Endothelial cell of umbilical vein (primary cell): ENCODE data around the gene IFNG-AS1. TPM values are rescaled to one million over a fixed set of nuclear protein-coding genes. Genes with fewer than 3 reads are reported as not detected.

Experiments used
- BruUV-seq: library from RNA; stranded (reverse); fragments of 400-500 nt; replicated peaks from 2 replicates; lab custom pipeline; 2021; lab: Mats Ljungman, UMichigan
- CTCF ChIA-PET: fragments of 300-600, 350-600 bp; sonication (Branson Sonifier 250); formaldehyde crosslinking; loops from one replicate; lab custom pipeline; 2021; ENCODE audit warnings: antibody characterized with exemption, inconsistent platforms; lab: Charles Lee
- POLR2A ChIA-PET: fragments of 300-600, 350-600 bp; sonication (Branson Sonifier 250); formaldehyde crosslinking; loops from one replicate; lab custom pipeline; 2021; ENCODE audit warnings: antibody characterized with exemption, inconsistent platforms; lab: Charles Lee
- DNase-seq: peaks from one replicate; pipeline ENCODE4 v3.0.0-alpha.2; 2011; ENCODE audit warnings: low read depth, low spot score
- FAIRE-seq: peaks from 2 replicates; lab custom pipeline; 2011; peaks lifted over from hg19 to GRCh38; lab: Jason Lieb, UNC
- H2AFZ ChIP-seq: 2 replicates; pipeline ENCODE4 v1.6.0; 2012; ENCODE audit warnings: low read depth, low read length, control low read depth, inconsistent platforms
- H3K27ac ChIP-seq: 2 replicates; pipeline ENCODE4 v1.5.1; 2011; ENCODE audit warnings: low read depth, mild to moderate bottlenecking, control low read depth, low read length, moderate library complexity; ENCODE audit not compliant: insufficient read depth
- H3K27me3 ChIP-seq, 2 experiments: 2 replicates each; pipeline versions ENCODE4 v1.6.0 to v1.6.1; 2011; ENCODE audit warnings: low read length in 2 of 2, mixed read lengths in 1 of 2; ENCODE audit not compliant: control insufficient read depth in 2 of 2, insufficient read depth in 2 of 2
- H3K36me3 ChIP-seq, 2 experiments: 2 replicates in 1 of 2; 3 replicates in 1 of 2; pipeline ENCODE4 v1.5.1; 2011; ENCODE audit warnings: low read length in 2 of 2, mild to moderate bottlenecking in 1 of 2, moderate library complexity in 1 of 2; ENCODE audit not compliant: control insufficient read depth in 2 of 2, insufficient read depth in 2 of 2; ENCODE audit errors: extremely low read depth in 1 of 2
- H3K4me1 ChIP-seq: 3 replicates; pipeline ENCODE4 v1.5.1; 2011; ENCODE audit warnings: mild to moderate bottlenecking, low read length; ENCODE audit not compliant: control insufficient read depth, insufficient read depth; ENCODE audit errors: extremely low read depth
- H3K4me2 ChIP-seq: 2 replicates; pipeline ENCODE4 v1.6.1; 2011; ENCODE audit warnings: low read length, control low read depth, mixed read lengths; ENCODE audit not compliant: insufficient read depth
- H3K4me3 ChIP-seq, 3 experiments: fragments of 200-600 bp in 1 of 3; sonication (generic), shearing (Covaris generic) in 1 of 3; replicated peaks in 1 of 3; 2 replicates each; pipeline ENCODE4 v1.5.1; 2011 to 2016; ENCODE audit warnings: control low read depth in 3 of 3, low read length in 3 of 3, mild to moderate bottlenecking in 2 of 3, inconsistent platforms in 1 of 3, low read depth in 1 of 3, moderate library complexity in 1 of 3; ENCODE audit not compliant: insufficient read depth in 1 of 3
- H3K79me2 ChIP-seq: 2 replicates; pipeline ENCODE4 v1.6.0; 2012; ENCODE audit warnings: low read length, inconsistent platforms; ENCODE audit not compliant: control insufficient read depth, insufficient read depth
- H3K9ac ChIP-seq: replicated peaks from 2 replicates; pipeline ENCODE3; 2011; ENCODE audit warnings: low read length, control low read depth; ENCODE audit not compliant: insufficient read depth; ENCODE audit errors: extremely low read depth
- H3K9me1 ChIP-seq: replicated peaks from 3 replicates; pipeline ENCODE4 v1.6.0; 2011; ENCODE audit warnings: mild to moderate bottlenecking, low read length; ENCODE audit not compliant: control insufficient read depth, insufficient read depth; ENCODE audit errors: extremely low read depth
- H3K9me3 ChIP-seq: replicated peaks from 2 replicates; pipeline ENCODE4 v1.5.1; 2012; ENCODE audit warnings: low read length, inconsistent platforms; ENCODE audit not compliant: control insufficient read depth, insufficient read depth
- H4K20me1 ChIP-seq: replicated peaks from 2 replicates; pipeline ENCODE3; 2011; ENCODE audit warnings: mild to moderate bottlenecking, low read length; ENCODE audit not compliant: control insufficient read depth, insufficient read depth; ENCODE audit errors: extremely low read depth
- GATA2 ChIP-seq: IDR thresholded peaks from 2 replicates; pipeline ENCODE4 v1.7.0; 2011; ENCODE audit warnings: low read depth, mild to moderate bottlenecking, moderate library complexity, mixed read lengths, low read length; ENCODE audit not compliant: insufficient read length, insufficient read depth
- JUN ChIP-seq: IDR thresholded peaks from 2 replicates; pipeline ENCODE4 v1.6.1; 2011; ENCODE audit warnings: borderline replicate concordance, low read depth; ENCODE audit not compliant: insufficient read length, insufficient read depth
- POLR2A ChIP-seq: IDR thresholded peaks from 2 replicates; pipeline ENCODE4 v1.6.1; 2012; ENCODE audit warnings: low read depth, mild to moderate bottlenecking, control low read depth, low read length
- dilution Hi-C: fragments of 300-500 bp; cut with MboI; formaldehyde crosslinking; loops from one replicate; pipeline ENCODE4 v1.15.0; 2019; ENCODE audit warnings: low sequenced_read_pairs; ENCODE audit not compliant: extremely low pct_ligation_motif_present
- intact Hi-C: fragments of 100-400 bp; cut with micrococcal nuclease; formaldehyde crosslinking; loops from one replicate; pipeline ENCODE4 v1.10.0; 2022
- polyA plus RNA-seq, 4 experiments: library from polyadenylated mRNA; depleted of rRNA in 3 of 4; stranded (reverse) in 3 of 4; unstranded in 1 of 4; fragments of >200 nt; gene quantifications; 2 replicates each; pipeline versions ENCODE4 v1.2.1 to v1.2.3, GENCODE V29; 2011 to 2012; ENCODE audit warnings: missing spikeins in 1 of 4
- total RNA-seq: library from RNA; stranded (reverse); gene quantifications from 2 replicates; pipeline ENCODE4 v1.2.3, GENCODE V29; 2021
- TF ChIP-seq, protein P1 (sequence below), 2 donors: IDR thresholded peaks; 1 replicate in 1 of 2; 2 replicates in 1 of 2; pipeline ENCODE4 v1.5.1; 2011; ENCODE audit warnings: low read length in 2 of 2, mild to moderate bottlenecking in 2 of 2, moderate library complexity in 2 of 2, control low read depth in 1 of 2, inconsistent platforms in 1 of 2, low read depth in 1 of 2; ENCODE audit not compliant: insufficient read depth in 1 of 2; ENCODE audit errors: extremely low read depth in 1 of 2
- TF ChIP-seq, protein P2 (sequence below): IDR thresholded peaks from 2 replicates; pipeline ENCODE4 v1.6.1; 2011; ENCODE audit not compliant: insufficient read depth, insufficient read length

IFNG-AS1 gene
- total and polyA plus RNA-seq, 2 donors (not counting 3 experiments of a cell fraction or from before 2014, with no cell fraction given): not detected

DNA sequence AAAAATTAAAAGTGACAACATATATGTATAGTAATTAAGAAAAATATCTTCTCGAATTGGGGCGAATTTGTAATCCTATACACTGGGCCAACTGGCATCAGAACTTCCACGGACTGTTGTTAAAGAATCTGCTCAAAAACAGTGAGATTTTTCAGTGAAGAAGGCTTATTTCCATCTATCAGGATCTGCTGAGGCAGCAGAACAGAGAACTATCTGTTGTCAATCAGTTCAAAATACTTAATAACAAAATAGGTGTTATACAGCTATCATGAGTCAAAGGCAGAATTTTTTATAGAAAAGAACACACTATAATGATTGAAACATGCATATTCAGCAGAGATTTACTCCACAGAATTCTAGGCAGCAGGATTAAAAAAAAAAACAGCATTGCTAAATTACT lies 41.9 kb downstream of the IFNG-AS1 start:
- no peak overlapping the region for H3K4me2 ChIP-seq
- no peak overlapping the region for H2AFZ ChIP-seq
- no peaks in the 10 kb centered on the region for H3K9me1 ChIP-seq
- dilution Hi-C loops: no loop called here
- intact Hi-C loops: no loop called here
- no peaks in the 10 kb centered on the region for H3K79me2 ChIP-seq
- no peak for DNase-seq
- no peaks in the 10 kb centered on the region for H3K4me1 ChIP-seq
- no peaks in the 10 kb centered on the region for H3K9me3 ChIP-seq
- ChIA-PET CTCF (interaction anchor here (0.9 to 2.1 kb wide), 2 partner anchors 10 to 88 kb away, joined by 3 to 8 read pairs; no protein-coding TSS in a partner anchor), POLR2A (no interaction called here)
- FAIRE-seq: no peak
- no peak for TF ChIP-seq GATA2
- TF ChIP-seq, protein P1, sequence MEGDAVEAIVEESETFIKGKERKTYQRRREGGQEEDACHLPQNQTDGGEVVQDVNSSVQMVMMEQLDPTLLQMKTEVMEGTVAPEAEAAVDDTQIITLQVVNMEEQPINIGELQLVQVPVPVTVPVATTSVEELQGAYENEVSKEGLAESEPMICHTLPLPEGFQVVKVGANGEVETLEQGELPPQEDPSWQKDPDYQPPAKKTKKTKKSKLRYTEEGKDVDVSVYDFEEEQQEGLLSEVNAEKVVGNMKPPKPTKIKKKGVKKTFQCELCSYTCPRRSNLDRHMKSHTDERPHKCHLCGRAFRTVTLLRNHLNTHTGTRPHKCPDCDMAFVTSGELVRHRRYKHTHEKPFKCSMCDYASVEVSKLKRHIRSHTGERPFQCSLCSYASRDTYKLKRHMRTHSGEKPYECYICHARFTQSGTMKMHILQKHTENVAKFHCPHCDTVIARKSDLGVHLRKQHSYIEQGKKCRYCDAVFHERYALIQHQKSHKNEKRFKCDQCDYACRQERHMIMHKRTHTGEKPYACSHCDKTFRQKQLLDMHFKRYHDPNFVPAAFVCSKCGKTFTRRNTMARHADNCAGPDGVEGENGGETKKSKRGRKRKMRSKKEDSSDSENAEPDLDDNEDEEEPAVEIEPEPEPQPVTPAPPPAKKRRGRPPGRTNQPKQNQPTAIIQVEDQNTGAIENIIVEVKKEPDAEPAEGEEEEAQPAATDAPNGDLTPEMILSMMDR (IDR thresholded peaks at IDR 0.05; ENCODE audit: extremely low read depth in 1 of 2, insufficient read depth in 1 of 2, low read depth in 1 of 2, low read length in 2 of 2): no peak
- TF ChIP-seq, protein P2, sequence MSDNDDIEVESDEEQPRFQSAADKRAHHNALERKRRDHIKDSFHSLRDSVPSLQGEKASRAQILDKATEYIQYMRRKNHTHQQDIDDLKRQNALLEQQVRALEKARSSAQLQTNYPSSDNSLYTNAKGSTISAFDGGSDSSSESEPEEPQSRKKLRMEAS: no peak
- TF ChIP-seq JUN: no peak
- no peak for TF ChIP-seq POLR2A
- H3K4me3 ChIP-seq: no peak overlapping the region
- H3K9ac ChIP-seq: no peak overlapping the region
- no TSS peak for BruUV-seq
- no peak overlapping the region for H3K27ac ChIP-seq
- no peaks in the 10 kb centered on the region for H3K27me3 ChIP-seq
- no peaks in the 10 kb centered on the region for H4K20me1 ChIP-seq
- H3K36me3 ChIP-seq: no peaks in the 10 kb centered on the region
